T-helper 17 cell (primary cell): Measurements from ENCODE around the gene ZNF569. TPM values are rescaled to one million over a fixed set of nuclear protein-coding genes. Genes with fewer than 3 reads are reported as not detected.

Experiments
- ATAC-seq: fragments of 150-1000 bp; cut with Tn5 transposase; 2 replicates; pipeline ENCODE4 v1.10.0; 2021; ENCODE audit warnings: mild to moderate bottlenecking, moderate library complexity
- DNase-seq, 3 donors: peaks; one replicate each; pipeline versions ENCODE4 v3.0.0 to v3.0.0-alpha.2; 2020 to 2021
- H3K9me3 ChIP-seq: one replicate; pipeline ENCODE4 v1.7.0; 2013; ENCODE audit warnings: low read length, mild to moderate bottlenecking; ENCODE audit not compliant: control insufficient read depth, poor library complexity, severe bottlenecking
- H3K27ac Mint-ChIP-seq: one replicate; pipeline ENCODE4 v1.8.0; 2022; ENCODE audit warnings: mild to moderate bottlenecking, moderate library complexity, mixed read lengths
- H3K27me3 Mint-ChIP-seq: one replicate; pipeline ENCODE4 v1.8.0; 2022; ENCODE audit warnings: mixed read lengths
- H3K36me3 Mint-ChIP-seq: one replicate; pipeline ENCODE4 v1.8.0; 2022; ENCODE audit warnings: low read depth, mixed read lengths
- H3K4me1 Mint-ChIP-seq: one replicate; pipeline ENCODE4 v1.8.0; 2022; ENCODE audit warnings: mild to moderate bottlenecking, mixed read lengths
- H3K4me3 Mint-ChIP-seq: one replicate; pipeline ENCODE4 v1.8.0; 2022; ENCODE audit warnings: mild to moderate bottlenecking, moderate library complexity, mixed read lengths
- total RNA-seq, 4 donors: library from RNA in 2 of 4; stranded (reverse) in 2 of 4; gene quantifications; one replicate each; pipeline ENCODE4 v1.2.3 and lab custom pipeline; 2022 to 2026

Gene ZNF569
- total RNA-seq, 2 donors from 2014 or later, result 7.2 to 8.6 TPM

GRCh38 chr19:37362733-37363132 lies 104.5 kb downstream of the ZNF569 start:
- DNase-seq (no peak), ATAC-seq (no peak)
- H3K4me1 Mint-ChIP-seq, result no peaks in the 10 kb centered on the region
- no peak overlapping the region for H3K4me3 Mint-ChIP-seq
- peaks cover 6% of the 10 kb centered on the region for H3K9me3 ChIP-seq
- H3K36me3 Mint-ChIP-seq, result peaks cover 8% of the 10 kb centered on the region
- no peaks in the 10 kb centered on the region for H3K27me3 Mint-ChIP-seq
- H3K27ac Mint-ChIP-seq, result no peak overlapping the region

- no peak for ATAC-seq
- H3K9me3 ChIP-seq, result peaks cover 10% of the 10 kb centered on the region
- no peak overlapping the region for H3K27ac Mint-ChIP-seq
These were observed 105.2 kb downstream of the ZNF569 start for GRCh38 chr19:37361994-37362393.

More at GRCh38 chr19:37361994-37362393, 105.2 kb downstream of the ZNF569 start:
- no peaks in the 10 kb centered on the region for H3K27me3 Mint-ChIP-seq
- no peaks in the 10 kb centered on the region for H3K4me1 Mint-ChIP-seq
- peaks cover 8% of the 10 kb centered on the region for H3K36me3 Mint-ChIP-seq
- H3K4me3 Mint-ChIP-seq, result no peak overlapping the region
- DNase-seq, result no peak

Other genes starting within 250 kb of the ZNF569 start
- gene ZNF383, start 249.2 kb downstream of the ZNF569 start, total RNA-seq, result 10 to 100 TPM; 11.5 to 15.2 TPM
- gene ZNF527, start 96.3 kb downstream of the ZNF569 start, total RNA-seq, result 1 to 10 TPM; 9.0 to 9.2 TPM
- gene ZNF570, start 1.9 kb upstream of the ZNF569 start, total RNA-seq, result 10 to 100 TPM; 10.5 to 11.8 TPM
- gene ZNF793, start 39.5 kb upstream of the ZNF569 start, total RNA-seq, result 1 to 10 TPM; 4.2 to 5.4 TPM
- 10 to 100 TPM; 11.0 to 11.4 TPM for gene ZNF571, start 127.3 kb upstream of the ZNF569 start, total RNA-seq
- 1 to 10 TPM; 7.5 to 9.8 TPM for gene ZNF540, start 127.4 kb upstream of the ZNF569 start, total RNA-seq
- 10 to 100 TPM in 1 of 2 donors, 1 to 10 TPM in 1; 5.1 to 11.2 TPM for gene ZFP30, start 188.0 kb upstream of the ZNF569 start, total RNA-seq